ENCODE measurements around the gene LRCH2.

- no peak for TF ChIP-seq SUZ12 (IDR thresholded peaks at IDR 0.05)
- no peak for TF ChIP-seq LEF1 (IDR thresholded peaks at IDR 0.05; ENCODE audit: borderline replicate concordance)
- TF ChIP-seq HDGF (IDR thresholded peaks at IDR 0.05; ENCODE audit: borderline replicate concordance) = no peak
- TF ChIP-seq BHLHE40 (IDR thresholded peaks at IDR 0.05; ENCODE audit: borderline replicate concordance) = no peak
- TF ChIP-seq CTBP1 (IDR thresholded peaks at IDR 0.05; ENCODE audit: borderline replicate concordance) = no peak
- TF ChIP-seq ARNT (IDR thresholded peaks at IDR 0.05) = no peak
- TF ChIP-seq PKNOX1 (IDR thresholded peaks at IDR 0.05) = no peak
- TF ChIP-seq NFRKB (IDR thresholded peaks at IDR 0.05) = no peak
- no peak for TF ChIP-seq SP1 (IDR thresholded peaks at IDR 0.05)
- no peak for TF ChIP-seq FOXK2 (IDR thresholded peaks at IDR 0.05)
- no peak for TF ChIP-seq ZNF384 (IDR thresholded peaks at IDR 0.05)
- TF ChIP-seq L3MBTL2 (conservative IDR thresholded peaks at IDR 0.05) = no peak
Measured at GRCh38 chrX:115237056-115237455, 3.2 kb upstream of the LRCH2 start.
